HEK293 (cell line): ENCODE data around the gene WDR13.
A peak's percentile ranks its signal among the peaks of the same experiment; 100 is the strongest.

Experiments
- CTCF ChIA-PET: fragments of 350-600 bp; formaldehyde crosslinking; extraction: SDS; loops from one replicate; lab custom pipeline; 2021; ENCODE audit warnings: antibody characterized with exemption; lab: Yijun Ruan, JAX
- POLR2A ChIA-PET: fragments of 300-600 bp; formaldehyde crosslinking; extraction: SDS; loops from one replicate; lab custom pipeline; 2020; ENCODE audit warnings: antibody characterized with exemption, inconsistent platforms; lab: Yijun Ruan, JAX
- H3K27ac ChIP-seq: fragments of 200-500 bp; sonication (Bioruptor generic); 2 replicates; pipeline ENCODE4 v1.5.1; 2014; ENCODE audit warnings: low read depth, low read length, control low read depth, inconsistent platforms; ENCODE audit errors: extremely low read depth
- H3K36me3 ChIP-seq, 2 experiments: fragments of 200-500 bp in 1 of 2; sonication (Bioruptor generic) in 1 of 2; 1 replicate in 1 of 2; 2 replicates in 1 of 2; pipeline ENCODE4 v1.5.1; 2014 to 2017; ENCODE audit warnings: inconsistent platforms in 2 of 2, low read length in 2 of 2; ENCODE audit not compliant: control insufficient read depth in 2 of 2, insufficient read depth in 1 of 2
- H3K4me1 ChIP-seq: fragments of 200-500 bp; sonication (Bioruptor generic); 2 replicates; pipeline ENCODE4 v1.5.1; 2014; ENCODE audit warnings: mild to moderate bottlenecking, low read length, inconsistent platforms; ENCODE audit not compliant: control insufficient read depth, insufficient read depth
- H3K4me3 ChIP-seq: 2 replicates; pipeline ENCODE4 v1.5.1; 2011; ENCODE audit warnings: low read depth, mild to moderate bottlenecking, control low read depth, low read length, moderate library complexity
- H3K9me3 ChIP-seq: fragments of 200-500 bp; sonication (Bioruptor generic); 2 replicates; pipeline ENCODE4 v1.5.1; 2014; ENCODE audit warnings: low read depth, low read length, inconsistent platforms; ENCODE audit not compliant: control insufficient read depth, insufficient read depth
- ATF2 ChIP-seq: fragments of 450-650 bp; formaldehyde crosslinking; IDR thresholded peaks from 2 replicates; pipeline ENCODE4 v1.5.1; 2016; ENCODE audit warnings: missing biosample characterization, missing genetic modification characterization, low read depth
- EGR2 ChIP-seq: fragments of 450-650 bp; formaldehyde crosslinking; IDR thresholded peaks from 2 replicates; pipeline ENCODE4 v1.5.1; 2016; ENCODE audit warnings: low read depth, missing biosample characterization, missing genetic modification characterization
- GLI4 ChIP-seq: fragments of 450-650 bp; formaldehyde crosslinking; IDR thresholded peaks from 2 replicates; pipeline ENCODE4 v1.5.1; 2016; ENCODE audit warnings: missing biosample characterization, missing genetic modification characterization
- HOXA7 ChIP-seq: sonication (generic); formaldehyde crosslinking; IDR thresholded peaks from 2 replicates; pipeline ENCODE4 v1.8.1; 2022; ENCODE audit warnings: missing genetic modification reagents, borderline replicate concordance
- PRDM1 ChIP-seq: fragments of 450-650 bp; formaldehyde crosslinking; IDR thresholded peaks from 2 replicates; pipeline ENCODE4; 2016; ENCODE audit warnings: missing biosample characterization, missing genetic modification characterization
- WT1 ChIP-seq: fragments of 450-650 bp; formaldehyde crosslinking; IDR thresholded peaks from 2 replicates; pipeline ENCODE4 v1.5.1; 2016; ENCODE audit warnings: missing biosample characterization, missing genetic modification characterization
- ZEB2 ChIP-seq: fragments of 450-650 bp; formaldehyde crosslinking; IDR thresholded peaks from 2 replicates; pipeline ENCODE4 v1.5.1; 2016; ENCODE audit warnings: missing biosample characterization, missing genetic modification characterization
- ZFHX2 ChIP-seq: fragments of 450-650 bp; formaldehyde crosslinking; conservative IDR thresholded peaks from 2 replicates; pipeline ENCODE4 v1.5.1; 2016; ENCODE audit warnings: missing biosample characterization, missing genetic modification characterization
- ZNF10 ChIP-seq: fragments of 450-650 bp; formaldehyde crosslinking; IDR thresholded peaks from 2 replicates; pipeline ENCODE4 v1.5.1; 2017; ENCODE audit warnings: missing biosample characterization, missing genetic modification characterization
- ZNF121 ChIP-seq: fragments of 450-650 bp; formaldehyde crosslinking; IDR thresholded peaks from 2 replicates; pipeline ENCODE4 v1.5.1; 2016; ENCODE audit warnings: missing biosample characterization, missing genetic modification characterization
- ZNF16 ChIP-seq: fragments of 450-650 bp; formaldehyde crosslinking; IDR thresholded peaks from 2 replicates; pipeline ENCODE4 v1.5.1; 2016; ENCODE audit warnings: low read depth, missing biosample characterization, missing genetic modification characterization
- ZNF175 ChIP-seq: fragments of 450-650 bp; formaldehyde crosslinking; IDR thresholded peaks from 2 replicates; pipeline ENCODE4 v1.5.1; 2016; ENCODE audit warnings: missing biosample characterization, missing genetic modification characterization
- ZNF18 ChIP-seq: fragments of 450-650 bp; formaldehyde crosslinking; IDR thresholded peaks from 2 replicates; pipeline ENCODE4 v1.5.1; 2016; ENCODE audit warnings: missing biosample characterization, missing genetic modification characterization
- ZNF391 ChIP-seq: fragments of 450-650 bp; formaldehyde crosslinking; IDR thresholded peaks from 2 replicates; pipeline ENCODE4 v1.5.1; 2016; ENCODE audit warnings: low read depth, missing biosample characterization, missing genetic modification characterization, borderline replicate concordance
- ZNF426 ChIP-seq: fragments of 450-650 bp; formaldehyde crosslinking; IDR thresholded peaks from 2 replicates; pipeline ENCODE4 v1.5.1; 2017; ENCODE audit warnings: missing biosample characterization, missing genetic modification characterization, mild to moderate bottlenecking, inconsistent platforms, moderate library complexity
- ZNF488 ChIP-seq: fragments of 450-650 bp; formaldehyde crosslinking; IDR thresholded peaks from 2 replicates; pipeline ENCODE4 v1.5.1; 2016; ENCODE audit warnings: missing biosample characterization, missing genetic modification characterization
- ZNF514 ChIP-seq: fragments of 450-650 bp; formaldehyde crosslinking; IDR thresholded peaks from 2 replicates; pipeline ENCODE4 v1.5.1; 2016; ENCODE audit warnings: missing biosample characterization, missing genetic modification characterization
- ZNF571 ChIP-seq: fragments of 450-650 bp; formaldehyde crosslinking; IDR thresholded peaks from 2 replicates; pipeline ENCODE4 v1.5.0; 2017; ENCODE audit warnings: missing biosample characterization, missing genetic modification characterization
- ZNF621 ChIP-seq: fragments of 450-650 bp; formaldehyde crosslinking; IDR thresholded peaks from 2 replicates; pipeline ENCODE4 v1.5.1; 2017; ENCODE audit warnings: missing biosample characterization, missing genetic modification characterization
- ZNF658 ChIP-seq: fragments of 450-650 bp; formaldehyde crosslinking; IDR thresholded peaks from 2 replicates; pipeline ENCODE4; 2016; ENCODE audit warnings: missing biosample characterization, missing genetic modification characterization
- ZNF664 ChIP-seq: fragments of 450-650 bp; formaldehyde crosslinking; IDR thresholded peaks from 2 replicates; pipeline ENCODE4 v1.5.1; 2016; ENCODE audit warnings: missing biosample characterization, missing genetic modification characterization
- ZNF707 ChIP-seq: fragments of 450-650 bp; formaldehyde crosslinking; IDR thresholded peaks from 2 replicates; pipeline ENCODE4 v1.5.1; 2016; ENCODE audit warnings: missing biosample characterization, missing genetic modification characterization
- ZNF837 ChIP-seq: fragments of 450-650 bp; formaldehyde crosslinking; IDR thresholded peaks from 2 replicates; pipeline ENCODE4 v1.5.1; 2016; ENCODE audit warnings: missing biosample characterization, missing genetic modification characterization
- ZSCAN30 ChIP-seq: fragments of 450-650 bp; IDR thresholded peaks from 2 replicates; pipeline ENCODE4 v1.5.1; 2018; ENCODE audit warnings: missing biosample characterization, mild to moderate bottlenecking, missing genetic modification characterization, moderate library complexity
- TF ChIP-seq, protein P1 (sequence below): fragments of 450-650 bp; formaldehyde crosslinking; IDR thresholded peaks from 2 replicates; pipeline ENCODE4 v1.5.1; 2016; ENCODE audit warnings: missing biosample characterization, missing genetic modification characterization
- TF ChIP-seq, protein P2 (sequence below): fragments of 450-650 bp; formaldehyde crosslinking; IDR thresholded peaks from 2 replicates; pipeline ENCODE4 v1.5.1; 2016; ENCODE audit warnings: missing biosample characterization, missing genetic modification characterization, borderline replicate concordance

The WDR13 gene

DNA sequence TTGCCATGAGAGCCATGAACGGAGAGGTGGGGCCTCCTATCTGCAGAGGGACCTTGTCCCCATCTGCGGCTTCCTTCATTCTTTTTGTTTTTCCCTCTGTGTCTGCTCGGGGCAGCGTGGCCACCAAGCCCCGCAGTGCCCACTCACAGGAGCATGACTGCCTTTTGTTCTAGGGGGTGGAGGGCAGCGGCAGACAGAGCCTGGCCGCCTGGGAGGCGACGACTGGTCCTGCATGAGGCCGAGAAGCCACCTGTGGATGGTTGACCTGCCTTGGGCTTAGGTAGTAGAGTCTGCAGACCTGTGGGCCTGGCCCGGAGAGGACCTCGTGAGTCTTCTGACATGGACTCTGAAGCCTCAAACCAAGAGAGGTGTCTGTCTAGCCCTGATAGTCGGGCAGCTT lies 21.6 kb upstream of the WDR13 start:
- no peak for TF ChIP-seq ZNF391 (tag by site-specific recombination)
- TF ChIP-seq HOXA7 (CRISPR knock-in tag): no peak
- TF ChIP-seq ZNF175 (tag by site-specific recombination): no peak
- TF ChIP-seq ZEB2 (tag by site-specific recombination): no peak
- TF ChIP-seq, protein P1, sequence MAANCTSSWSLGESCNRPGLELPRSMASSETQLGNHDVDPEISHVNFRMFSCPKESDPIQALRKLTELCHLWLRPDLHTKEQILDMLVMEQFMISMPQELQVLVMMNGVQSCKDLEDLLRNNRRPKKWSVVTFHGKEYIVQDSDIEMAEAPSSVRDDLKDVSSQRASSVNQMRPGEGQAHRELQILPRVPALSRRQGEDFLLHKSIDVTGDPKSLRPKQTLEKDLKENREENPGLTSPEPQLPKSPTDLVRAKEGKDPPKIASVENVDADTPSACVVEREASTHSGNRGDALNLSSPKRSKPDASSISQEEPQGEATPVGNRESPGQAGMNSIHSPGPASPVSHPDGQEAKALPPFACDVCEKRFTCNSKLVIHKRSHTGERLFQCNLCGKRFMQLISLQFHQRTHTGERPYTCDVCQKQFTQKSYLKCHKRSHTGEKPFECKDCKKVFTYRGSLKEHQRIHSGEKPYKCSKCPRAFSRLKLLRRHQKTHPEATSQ (tag by site-specific recombination): no peak
- TF ChIP-seq ZNF16 (tag by site-specific recombination): no peak
- no peak for TF ChIP-seq ATF2 (tag by site-specific recombination)
- TF ChIP-seq ZFHX2 (tag by site-specific recombination): no peak
- TF ChIP-seq ZSCAN30 (tag by site-specific recombination): no peak
- TF ChIP-seq GLI4 (tag by site-specific recombination): no peak
- no peak for TF ChIP-seq ZNF18 (tag by site-specific recombination)
- no peak for TF ChIP-seq WT1 (tag by site-specific recombination)
- TF ChIP-seq ZNF664 (tag by site-specific recombination): no peak
- no peak for TF ChIP-seq ZNF121 (tag by site-specific recombination)
- TF ChIP-seq ZNF514 (tag by site-specific recombination): no peak
- TF ChIP-seq ZNF571 (tag by site-specific recombination): no peak
- no peak for TF ChIP-seq ZNF426
- no peak for TF ChIP-seq PRDM1
- TF ChIP-seq ZNF488: no peak
- Histone ChIP-seq H3K4me3 (peak overlapping the region; percentile 80), H3K27ac (no peak overlapping the region; the same call in 1 of the 2 replicates), H3K4me1 (peaks cover 3% of the 10 kb centered on the region; the same call in 1 of the 2 replicates), H3K9me3 (no peaks in the 10 kb centered on the region), H3K36me3 (peaks cover 8 to 52% of the 10 kb centered on the region in 2 experiments)
- ChIA-PET CTCF (interaction anchor here (0.7 to 1.0 kb wide), 2 partner anchors 102 to 1214 kb away, joined by 3 read pairs; no protein-coding TSS in a partner anchor), POLR2A (no interaction called here)

DNA sequence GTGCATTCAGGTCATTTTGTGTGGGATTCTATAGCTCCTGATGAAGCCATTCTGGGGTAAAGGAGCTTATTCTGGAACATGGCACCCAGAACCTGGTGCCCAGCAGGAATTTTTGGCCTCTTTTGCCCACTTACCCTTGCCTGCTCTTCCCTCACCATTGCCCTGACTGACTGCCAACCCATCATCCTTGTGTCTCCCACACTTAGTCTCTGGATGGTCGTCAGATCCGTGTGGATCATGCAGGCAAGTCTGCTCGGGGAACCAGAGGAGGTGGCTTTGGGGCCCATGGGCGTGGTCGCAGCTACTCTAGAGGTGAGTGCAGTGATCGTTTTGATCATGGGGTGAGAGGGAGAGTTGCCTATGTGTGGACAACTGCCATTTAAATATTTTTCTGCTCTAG lies 21.2 kb upstream of the WDR13 start:
- Histone ChIP-seq H3K4me3 (no peak overlapping the region), H3K9me3 (no peaks in the 10 kb centered on the region), H3K4me1 (peaks cover 3% of the 10 kb centered on the region; the same call in 1 of the 2 replicates), H3K36me3 (peaks cover 8 to 52% of the 10 kb centered on the region in 2 experiments), H3K27ac (no peak overlapping the region)
- ChIA-PET POLR2A (no interaction called here), CTCF (interaction anchor here (1.0 kb wide), 1 partner anchor 102 kb away, joined by 3 read pairs; no protein-coding TSS in a partner anchor)
- no peak for TF ChIP-seq ZNF837 (tag by site-specific recombination)
- no peak for TF ChIP-seq EGR2 (tag by site-specific recombination)
- no peak for TF ChIP-seq ZNF707 (tag by site-specific recombination)
- no peak for TF ChIP-seq ZNF658 (tag by site-specific recombination)
- TF ChIP-seq, protein P2, sequence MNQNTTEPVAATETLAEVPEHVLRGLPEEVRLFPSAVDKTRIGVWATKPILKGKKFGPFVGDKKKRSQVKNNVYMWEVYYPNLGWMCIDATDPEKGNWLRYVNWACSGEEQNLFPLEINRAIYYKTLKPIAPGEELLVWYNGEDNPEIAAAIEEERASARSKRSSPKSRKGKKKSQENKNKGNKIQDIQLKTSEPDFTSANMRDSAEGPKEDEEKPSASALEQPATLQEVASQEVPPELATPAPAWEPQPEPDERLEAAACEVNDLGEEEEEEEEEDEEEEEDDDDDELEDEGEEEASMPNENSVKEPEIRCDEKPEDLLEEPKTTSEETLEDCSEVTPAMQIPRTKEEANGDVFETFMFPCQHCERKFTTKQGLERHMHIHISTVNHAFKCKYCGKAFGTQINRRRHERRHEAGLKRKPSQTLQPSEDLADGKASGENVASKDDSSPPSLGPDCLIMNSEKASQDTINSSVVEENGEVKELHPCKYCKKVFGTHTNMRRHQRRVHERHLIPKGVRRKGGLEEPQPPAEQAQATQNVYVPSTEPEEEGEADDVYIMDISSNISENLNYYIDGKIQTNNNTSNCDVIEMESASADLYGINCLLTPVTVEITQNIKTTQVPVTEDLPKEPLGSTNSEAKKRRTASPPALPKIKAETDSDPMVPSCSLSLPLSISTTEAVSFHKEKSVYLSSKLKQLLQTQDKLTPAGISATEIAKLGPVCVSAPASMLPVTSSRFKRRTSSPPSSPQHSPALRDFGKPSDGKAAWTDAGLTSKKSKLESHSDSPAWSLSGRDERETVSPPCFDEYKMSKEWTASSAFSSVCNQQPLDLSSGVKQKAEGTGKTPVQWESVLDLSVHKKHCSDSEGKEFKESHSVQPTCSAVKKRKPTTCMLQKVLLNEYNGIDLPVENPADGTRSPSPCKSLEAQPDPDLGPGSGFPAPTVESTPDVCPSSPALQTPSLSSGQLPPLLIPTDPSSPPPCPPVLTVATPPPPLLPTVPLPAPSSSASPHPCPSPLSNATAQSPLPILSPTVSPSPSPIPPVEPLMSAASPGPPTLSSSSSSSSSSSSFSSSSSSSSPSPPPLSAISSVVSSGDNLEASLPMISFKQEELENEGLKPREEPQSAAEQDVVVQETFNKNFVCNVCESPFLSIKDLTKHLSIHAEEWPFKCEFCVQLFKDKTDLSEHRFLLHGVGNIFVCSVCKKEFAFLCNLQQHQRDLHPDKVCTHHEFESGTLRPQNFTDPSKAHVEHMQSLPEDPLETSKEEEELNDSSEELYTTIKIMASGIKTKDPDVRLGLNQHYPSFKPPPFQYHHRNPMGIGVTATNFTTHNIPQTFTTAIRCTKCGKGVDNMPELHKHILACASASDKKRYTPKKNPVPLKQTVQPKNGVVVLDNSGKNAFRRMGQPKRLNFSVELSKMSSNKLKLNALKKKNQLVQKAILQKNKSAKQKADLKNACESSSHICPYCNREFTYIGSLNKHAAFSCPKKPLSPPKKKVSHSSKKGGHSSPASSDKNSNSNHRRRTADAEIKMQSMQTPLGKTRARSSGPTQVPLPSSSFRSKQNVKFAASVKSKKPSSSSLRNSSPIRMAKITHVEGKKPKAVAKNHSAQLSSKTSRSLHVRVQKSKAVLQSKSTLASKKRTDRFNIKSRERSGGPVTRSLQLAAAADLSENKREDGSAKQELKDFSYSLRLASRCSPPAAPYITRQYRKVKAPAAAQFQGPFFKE (tag by site-specific recombination): no peak
- TF ChIP-seq ZNF621 (tag by site-specific recombination): no peak
- TF ChIP-seq ZNF10 (tag by site-specific recombination): no peak
